Activated CD4-positive, alpha-beta T cell treated with anti-CD3 and anti-CD28 coated beads, Interleukin-2, amount 50 U/mL, for 24 hours (primary cell): ENCODE measurements around the gene ASGR2.
"Not testable (repeated sequence)": the region's sequence is repeated elsewhere in the genome, so short reads cannot be mapped to it uniquely, and the experiment has no call there.

Experiments
- DNase-seq, 2 donors: peaks; one replicate each; pipeline ENCODE4 v3.0.0-alpha.2; 2020; ENCODE audit warnings: low read depth in 1 of 2, low spot score in 1 of 2

ASGR2 gene

GRCh38 chr17:7100641-7101379, 13.8 kb downstream of the ASGR2 start:
- DNase-seq = not testable (repeated sequence)

DNA sequence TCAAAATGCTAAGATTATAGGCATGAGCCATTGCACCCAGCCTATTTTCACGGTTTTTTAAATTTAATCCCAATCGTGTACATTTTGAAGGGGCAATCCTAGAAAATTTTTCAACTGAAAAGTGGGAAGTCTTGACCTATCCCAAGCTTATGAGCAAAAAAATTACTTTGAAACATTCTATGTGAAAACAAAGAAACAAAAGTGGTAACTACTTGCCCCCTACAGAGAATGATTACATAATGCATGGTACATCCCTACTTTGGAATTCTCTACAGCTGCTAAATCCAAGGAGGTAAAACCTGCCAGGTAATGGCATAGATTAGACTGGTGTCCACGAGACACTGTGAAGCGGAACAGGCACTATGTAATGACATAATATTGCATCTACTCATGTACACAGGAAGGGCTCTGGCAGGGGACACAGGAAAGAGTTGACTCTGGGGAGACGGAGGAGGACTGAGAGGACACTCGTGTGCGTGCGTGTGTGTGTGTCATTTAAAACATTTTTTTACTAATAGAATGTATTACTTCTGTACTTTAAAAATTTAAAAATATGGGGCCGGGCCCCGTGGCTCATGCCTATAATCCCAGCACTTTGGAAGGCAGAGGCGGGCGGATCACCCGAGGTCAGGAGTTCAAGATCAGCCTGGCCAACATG, 15.7 kb downstream of the ASGR2 start:
- no peak for DNase-seq

DNA sequence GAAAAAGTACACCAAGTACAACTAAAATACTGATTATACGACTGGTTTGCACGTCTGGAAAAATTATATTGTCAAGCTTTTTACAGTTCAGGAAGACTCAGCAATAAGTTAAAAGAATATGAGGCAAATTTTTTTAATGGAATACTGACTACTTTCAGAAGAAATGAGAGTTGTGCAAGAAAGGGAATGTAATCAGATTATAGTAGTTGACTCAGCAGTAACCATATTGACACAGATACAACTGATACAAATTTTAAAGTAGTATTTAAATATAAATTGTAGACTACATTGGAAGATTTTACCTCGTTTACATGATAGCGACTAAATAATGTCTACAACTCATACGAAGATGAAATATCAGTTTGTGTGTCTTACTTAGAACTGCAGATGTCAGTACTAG, 16.7 kb downstream of the ASGR2 start:
- DNase-seq = no peak

GRCh38 chr17:7095625-7096024, 19.0 kb downstream of the ASGR2 start:
- DNase-seq = no peak

DNA sequence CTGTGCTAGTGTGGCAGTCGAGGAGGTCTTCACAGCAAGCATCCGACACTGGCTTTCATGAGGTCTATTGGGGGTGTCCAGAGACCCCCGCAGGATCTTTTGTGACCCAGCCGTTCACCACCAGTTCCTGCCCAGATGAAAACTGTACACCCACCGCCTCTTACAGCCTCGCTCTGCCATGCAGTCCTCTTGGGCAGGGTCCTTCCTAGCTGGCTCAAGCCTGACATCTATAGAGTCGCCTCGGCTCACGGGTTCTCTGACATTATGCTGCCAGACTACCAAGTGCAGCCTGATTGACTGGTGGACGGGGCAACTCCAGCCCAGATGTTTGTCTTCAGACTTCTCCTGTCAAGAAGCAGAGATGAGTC, 20.0 kb downstream of the ASGR2 start:
- no peak for DNase-seq

DNA sequence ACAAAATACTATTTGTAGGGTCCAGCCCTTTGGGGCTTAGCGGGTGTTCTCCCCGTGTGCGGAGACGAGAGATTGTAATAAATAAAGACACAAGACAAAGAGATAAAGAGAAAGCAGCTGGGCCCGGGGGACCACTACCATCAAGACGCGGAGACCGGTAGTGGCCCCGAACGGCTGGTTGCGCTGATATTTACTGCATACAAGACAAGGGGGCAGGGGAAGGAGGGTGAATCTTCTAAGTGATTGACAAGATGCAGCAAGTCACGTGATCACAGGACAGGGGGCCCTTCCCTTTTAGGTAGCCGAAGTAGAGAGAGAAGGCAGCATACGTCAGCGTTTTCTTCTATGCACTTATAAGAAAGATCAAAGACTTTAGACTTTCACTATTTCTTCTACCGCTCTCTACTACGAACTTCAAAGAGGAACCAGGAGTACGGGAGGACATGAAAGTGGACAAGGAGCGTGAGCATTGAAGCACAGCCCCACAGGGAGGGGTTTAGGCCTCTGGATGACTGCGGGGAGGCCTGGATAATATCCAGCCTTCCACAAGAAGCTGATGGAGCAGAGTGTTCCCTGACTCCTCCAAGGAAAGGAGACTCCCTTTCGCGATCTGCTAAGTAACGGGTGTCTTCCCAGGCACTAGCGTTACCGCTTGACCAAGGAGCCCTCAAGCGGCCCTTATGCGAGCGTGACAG, 23.2 kb downstream of the ASGR2 start:
- DNase-seq = not testable (repeated sequence)

DNA sequence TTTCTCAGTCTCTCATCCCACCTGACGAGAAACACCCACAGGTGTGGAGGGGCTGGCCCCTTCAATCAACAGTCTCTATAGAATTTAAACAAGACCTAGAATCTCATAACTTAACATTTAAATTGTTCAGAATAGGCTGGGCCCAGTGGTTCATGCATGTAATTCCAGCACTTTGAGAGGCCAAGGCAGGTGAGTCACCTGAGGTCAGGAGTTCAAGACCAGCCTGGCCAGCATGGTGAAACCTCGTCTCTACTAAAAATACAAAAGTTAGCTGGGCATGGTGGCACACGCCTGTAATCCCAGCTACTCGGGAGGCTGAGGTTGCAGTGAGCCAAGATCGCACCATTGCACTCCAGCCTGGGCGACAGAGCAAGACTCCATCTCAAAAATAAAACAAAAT, 25.1 kb downstream of the ASGR2 start:
- DNase-seq = not testable (repeated sequence)

GRCh38 chr17:7088442-7088841, 26.2 kb downstream of the ASGR2 start:
- not testable (repeated sequence) for DNase-seq

GRCh38 chr17:7084088-7084487, 30.5 kb downstream of the ASGR2 start:
- no peak for DNase-seq

DNA sequence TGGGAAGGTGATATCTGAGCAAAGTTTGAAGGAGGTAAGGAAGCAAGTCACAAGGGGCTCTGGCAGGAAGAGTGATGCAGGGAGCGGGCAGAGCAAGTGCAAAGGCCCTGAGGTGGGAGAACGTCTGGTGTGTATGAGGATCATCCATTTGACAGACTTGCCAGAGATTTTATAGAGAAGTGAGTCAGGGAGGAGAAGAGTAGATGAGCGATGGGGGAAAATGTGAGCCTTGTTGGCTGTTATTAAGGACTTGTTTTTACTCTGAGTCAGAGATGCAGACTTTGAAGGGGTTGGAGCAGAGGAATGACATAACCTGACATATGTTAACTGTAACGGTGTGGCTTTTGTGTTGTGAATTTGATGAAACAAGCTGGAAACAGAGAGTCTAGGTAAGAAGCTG, 31.0 kb downstream of the ASGR2 start:
- DNase-seq = no peak

- DNase-seq = no peak
These were observed 33.1 kb downstream of the ASGR2 start for GRCh38 chr17:7081341-7082062.

- no peak for DNase-seq
These were observed 34.1 kb downstream of the ASGR2 start for GRCh38 chr17:7080456-7081041.

DNA sequence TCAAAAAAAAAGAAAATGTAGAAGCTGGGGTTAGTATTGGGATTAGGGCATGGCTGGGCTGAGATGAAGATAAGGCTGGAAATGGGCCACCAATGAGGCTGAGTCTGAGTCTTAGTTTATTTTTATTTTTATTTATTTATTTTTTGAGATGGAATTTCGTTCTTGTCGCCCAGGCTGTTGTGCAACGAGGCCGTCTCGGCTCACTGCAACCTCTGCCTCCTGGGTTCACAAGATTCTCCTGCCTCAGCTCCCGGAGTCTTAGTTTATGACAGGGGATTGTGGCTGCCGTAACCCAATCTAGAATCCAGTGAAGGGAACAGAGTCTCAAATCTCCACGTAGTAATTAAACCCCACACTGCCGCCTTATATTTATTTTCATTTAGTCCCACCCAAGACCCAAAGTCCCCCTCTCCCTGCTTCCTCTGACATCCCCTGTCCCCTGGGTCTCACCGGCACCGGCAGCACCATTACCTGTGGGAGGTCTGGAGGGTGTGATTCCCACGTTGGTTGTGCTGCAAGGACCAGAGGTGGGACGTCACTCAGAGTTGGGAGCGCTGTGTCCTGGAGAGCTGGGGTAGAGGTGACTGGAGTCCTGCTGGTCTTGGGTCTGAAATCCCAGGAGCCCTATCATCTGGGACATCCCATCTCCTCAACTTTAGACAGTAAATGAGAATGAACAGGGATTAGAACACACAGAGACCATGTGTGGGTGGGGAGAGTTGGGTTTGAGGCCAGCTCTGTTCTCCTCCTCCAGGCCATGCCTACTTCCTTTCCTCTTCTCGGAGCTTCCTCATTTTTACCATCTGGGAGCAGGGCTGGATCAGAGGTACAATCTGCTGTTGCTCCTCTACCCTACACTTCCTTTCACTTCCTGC, 34.8 kb downstream of the ASGR2 start, which contains the start of gene CLEC10A:
CLEC10A (minus strand) TSS at position 671 of the 875 bp plus-strand sequence. CDS start 1,439 bp downstream, outside the sequence.
- no peak for DNase-seq

- DNase-seq = no peak
These were observed 35.9 kb downstream of the ASGR2 start for GRCh38 chr17:7078711-7079110.

- DNase-seq = no peak
These were observed 36.6 kb downstream of the ASGR2 start for GRCh38 chr17:7077911-7078546.

GRCh38 chr17:7074931-7075330, 39.7 kb downstream of the ASGR2 start:
- DNase-seq = no peak

- DNase-seq = no peak
These were observed 42.2 kb downstream of the ASGR2 start for GRCh38 chr17:7072406-7072805.

- no peak for DNase-seq
These were observed 43.9 kb downstream of the ASGR2 start for GRCh38 chr17:7070712-7071111.

DNA sequence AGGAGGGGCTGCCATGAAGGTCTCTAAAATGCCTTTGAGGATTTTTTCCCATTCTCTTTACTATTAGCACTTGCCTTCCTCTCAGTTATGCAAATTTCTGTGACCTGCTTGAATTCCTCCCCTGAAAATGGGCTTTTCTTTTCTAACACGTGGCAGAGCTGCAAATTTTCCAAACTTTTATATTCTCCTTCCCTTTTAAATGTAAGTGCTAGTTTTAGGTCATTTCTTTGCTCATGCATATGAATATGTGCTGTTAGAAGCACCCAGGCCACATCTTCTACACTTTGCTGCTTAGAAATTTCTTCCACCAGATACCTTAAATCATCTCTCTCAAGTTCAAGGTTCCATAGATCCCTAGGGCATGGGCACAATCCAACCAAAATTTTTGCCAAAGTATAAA, 46.4 kb downstream of the ASGR2 start:
- DNase-seq = no peak

GRCh38 chr17:7067198-7067597, 47.4 kb downstream of the ASGR2 start:
- no peak for DNase-seq
